WI38 (cell line): Measurements from ENCODE around the gene C19orf47.

Experiments used
- H3K4me3 ChIP-seq: 2 replicates; pipeline ENCODE4 v1.5.1; 2011; ENCODE audit warnings: low read depth, mild to moderate bottlenecking, control low read depth, low read length
- CTCF ChIP-seq: IDR thresholded peaks from 2 replicates; pipeline ENCODE4 v1.5.1; 2012; ENCODE audit warnings: low read depth, mild to moderate bottlenecking, control low read depth, low read length

Gene C19orf47

GRCh38 chr19:40322951-40323615 lies 25.1 kb downstream of the C19orf47 start:
- no peak overlapping the region for H3K4me3 ChIP-seq
- TF ChIP-seq CTCF, result no peak

GRCh38 chr19:40322271-40322610 lies 26.0 kb downstream of the C19orf47 start:
- TF ChIP-seq CTCF, result no peak
- H3K4me3 ChIP-seq, result no peak overlapping the region

- TF ChIP-seq CTCF, result no peak
- no peak overlapping the region for H3K4me3 ChIP-seq
Observed at GRCh38 chr19:40321566-40322270, 26.5 kb downstream of the C19orf47 start.

- H3K4me3 ChIP-seq, result no peak overlapping the region
- no peak for TF ChIP-seq CTCF
Observed at GRCh38 chr19:40321076-40321475, 27.1 kb downstream of the C19orf47 start.

- no peak overlapping the region for H3K4me3 ChIP-seq
- no peak for TF ChIP-seq CTCF
Observed at GRCh38 chr19:40320558-40320935, 27.6 kb downstream of the C19orf47 start.

GRCh38 chr19:40317338-40317737 lies 30.9 kb downstream of the C19orf47 start:
- TF ChIP-seq CTCF, result no peak
- H3K4me3 ChIP-seq, result no peak overlapping the region

GRCh38 chr19:40315812-40316470 lies 32.3 kb downstream of the C19orf47 start:
- H3K4me3 ChIP-seq, result no peak overlapping the region
- TF ChIP-seq CTCF, result no peak
